Gastroesophageal sphincter (tissue), 3 donors: ENCODE results near the gene NUP98.

ENCODE experiments used
- EP300 ChIP-seq: sonication (generic); formaldehyde crosslinking; IDR thresholded peaks from one replicate; pipeline ENCODE4 v1.6.1; 2017; ENCODE audit warnings: antibody characterized with exemption, mild to moderate bottlenecking
- TF ChIP-seq, protein P1 (sequence below), 4 experiments: fragments of 200-600 bp in 2 of 4; fragments of 450-650 bp in 2 of 4; sonication (generic) in 1 of 4; IDR thresholded peaks; one replicate each; pipeline ENCODE4 v1.5.1; 2017 to 2019; ENCODE audit warnings: antibody characterized with exemption in 4 of 4, mild to moderate bottlenecking in 2 of 4, moderate library complexity in 2 of 4

DNA sequence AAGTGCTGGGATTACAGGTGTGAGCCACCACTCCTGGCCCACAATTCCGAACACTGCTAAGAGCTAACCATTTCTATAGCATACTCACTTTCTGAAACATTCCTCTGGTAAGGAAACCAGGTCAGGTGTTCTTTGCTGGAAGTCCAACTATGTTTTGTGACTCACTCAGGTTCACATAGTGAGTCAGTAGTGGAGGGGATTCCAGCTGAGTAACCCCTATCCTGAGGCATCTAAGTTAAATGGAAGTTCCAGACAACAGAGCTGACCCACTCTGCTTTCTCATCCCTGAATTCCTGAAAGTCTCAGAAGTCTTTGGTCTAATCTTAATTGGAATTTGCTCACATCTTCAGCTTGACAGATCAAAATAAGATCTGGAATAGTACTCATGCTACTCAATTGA is 123.2 kb downstream of the NUP98 start:
- TF ChIP-seq, protein P1, sequence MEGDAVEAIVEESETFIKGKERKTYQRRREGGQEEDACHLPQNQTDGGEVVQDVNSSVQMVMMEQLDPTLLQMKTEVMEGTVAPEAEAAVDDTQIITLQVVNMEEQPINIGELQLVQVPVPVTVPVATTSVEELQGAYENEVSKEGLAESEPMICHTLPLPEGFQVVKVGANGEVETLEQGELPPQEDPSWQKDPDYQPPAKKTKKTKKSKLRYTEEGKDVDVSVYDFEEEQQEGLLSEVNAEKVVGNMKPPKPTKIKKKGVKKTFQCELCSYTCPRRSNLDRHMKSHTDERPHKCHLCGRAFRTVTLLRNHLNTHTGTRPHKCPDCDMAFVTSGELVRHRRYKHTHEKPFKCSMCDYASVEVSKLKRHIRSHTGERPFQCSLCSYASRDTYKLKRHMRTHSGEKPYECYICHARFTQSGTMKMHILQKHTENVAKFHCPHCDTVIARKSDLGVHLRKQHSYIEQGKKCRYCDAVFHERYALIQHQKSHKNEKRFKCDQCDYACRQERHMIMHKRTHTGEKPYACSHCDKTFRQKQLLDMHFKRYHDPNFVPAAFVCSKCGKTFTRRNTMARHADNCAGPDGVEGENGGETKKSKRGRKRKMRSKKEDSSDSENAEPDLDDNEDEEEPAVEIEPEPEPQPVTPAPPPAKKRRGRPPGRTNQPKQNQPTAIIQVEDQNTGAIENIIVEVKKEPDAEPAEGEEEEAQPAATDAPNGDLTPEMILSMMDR (IDR thresholded peaks at IDR 0.05): no peak
- TF ChIP-seq EP300: no peak
